Endothelial cell of umbilical vein (primary cell): ENCODE results near the gene CFC1.
"Not testable (repeated sequence)": the region's sequence is repeated elsewhere in the genome, so short reads cannot be mapped to it uniquely, and the experiment has no call there.

Source experiments
- EZH2 ChIP-seq: IDR thresholded peaks from 2 replicates; pipeline ENCODE4 v1.6.1; 2012; ENCODE audit warnings: borderline replicate concordance, low read depth, mild to moderate bottlenecking, moderate library complexity, low read length, inconsistent platforms; ENCODE audit not compliant: severe bottlenecking
- JUN ChIP-seq: IDR thresholded peaks from 2 replicates; pipeline ENCODE4 v1.6.1; 2011; ENCODE audit warnings: borderline replicate concordance, low read depth; ENCODE audit not compliant: insufficient read length, insufficient read depth
- MYC ChIP-seq: IDR thresholded peaks from one replicate; pipeline ENCODE4 v1.6.1; 2011; ENCODE audit warnings: mild to moderate bottlenecking, low read depth, low read length
- POLR2A ChIP-seq: IDR thresholded peaks from 2 replicates; pipeline ENCODE4 v1.6.1; 2012; ENCODE audit warnings: low read depth, mild to moderate bottlenecking, control low read depth, low read length
- POLR2AphosphoS5 ChIP-seq: IDR thresholded peaks from 2 replicates; pipeline ENCODE4 v1.6.1; 2012; ENCODE audit warnings: low read depth, mild to moderate bottlenecking, control low read depth, low read length, moderate library complexity; ENCODE audit not compliant: insufficient read depth
- TF ChIP-seq, protein P1 (sequence below): IDR thresholded peaks from 2 replicates; pipeline ENCODE4 v1.6.1; 2011; ENCODE audit not compliant: insufficient read depth, insufficient read length
- TF ChIP-seq, protein P2 (sequence below), 2 donors: IDR thresholded peaks; 1 replicate in 1 of 2; 2 replicates in 1 of 2; pipeline ENCODE4 v1.5.1; 2011; ENCODE audit warnings: low read length in 2 of 2, mild to moderate bottlenecking in 2 of 2, moderate library complexity in 2 of 2, control low read depth in 1 of 2, inconsistent platforms in 1 of 2, low read depth in 1 of 2; ENCODE audit not compliant: insufficient read depth in 1 of 2; ENCODE audit errors: extremely low read depth in 1 of 2

DNA sequence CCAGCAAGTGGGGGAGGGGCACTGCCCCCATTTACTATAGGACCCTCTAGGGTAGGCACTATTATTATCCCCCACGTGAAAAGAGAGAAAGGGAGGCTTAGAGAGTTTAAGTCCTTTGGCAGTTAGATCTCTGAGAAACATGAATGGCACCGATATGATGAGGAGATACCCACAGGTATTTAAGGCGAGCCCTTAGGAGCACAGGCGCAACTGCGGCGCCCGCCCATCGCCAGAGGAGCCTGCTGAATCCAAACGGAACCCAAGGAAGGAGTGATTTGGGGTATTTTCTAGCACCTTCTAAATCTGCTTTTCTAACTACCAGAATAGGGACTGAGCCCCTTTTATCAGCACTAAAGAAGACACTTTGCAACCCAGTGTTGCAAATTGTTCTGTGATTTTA is 551 bp upstream of the CFC1 start:
- TF ChIP-seq, protein P1, sequence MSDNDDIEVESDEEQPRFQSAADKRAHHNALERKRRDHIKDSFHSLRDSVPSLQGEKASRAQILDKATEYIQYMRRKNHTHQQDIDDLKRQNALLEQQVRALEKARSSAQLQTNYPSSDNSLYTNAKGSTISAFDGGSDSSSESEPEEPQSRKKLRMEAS = not testable (repeated sequence)
- TF ChIP-seq, protein P2, sequence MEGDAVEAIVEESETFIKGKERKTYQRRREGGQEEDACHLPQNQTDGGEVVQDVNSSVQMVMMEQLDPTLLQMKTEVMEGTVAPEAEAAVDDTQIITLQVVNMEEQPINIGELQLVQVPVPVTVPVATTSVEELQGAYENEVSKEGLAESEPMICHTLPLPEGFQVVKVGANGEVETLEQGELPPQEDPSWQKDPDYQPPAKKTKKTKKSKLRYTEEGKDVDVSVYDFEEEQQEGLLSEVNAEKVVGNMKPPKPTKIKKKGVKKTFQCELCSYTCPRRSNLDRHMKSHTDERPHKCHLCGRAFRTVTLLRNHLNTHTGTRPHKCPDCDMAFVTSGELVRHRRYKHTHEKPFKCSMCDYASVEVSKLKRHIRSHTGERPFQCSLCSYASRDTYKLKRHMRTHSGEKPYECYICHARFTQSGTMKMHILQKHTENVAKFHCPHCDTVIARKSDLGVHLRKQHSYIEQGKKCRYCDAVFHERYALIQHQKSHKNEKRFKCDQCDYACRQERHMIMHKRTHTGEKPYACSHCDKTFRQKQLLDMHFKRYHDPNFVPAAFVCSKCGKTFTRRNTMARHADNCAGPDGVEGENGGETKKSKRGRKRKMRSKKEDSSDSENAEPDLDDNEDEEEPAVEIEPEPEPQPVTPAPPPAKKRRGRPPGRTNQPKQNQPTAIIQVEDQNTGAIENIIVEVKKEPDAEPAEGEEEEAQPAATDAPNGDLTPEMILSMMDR (IDR thresholded peaks at IDR 0.05; ENCODE audit: extremely low read depth in 1 of 2, insufficient read depth in 1 of 2, low read depth in 1 of 2, low read length in 2 of 2) = not testable (repeated sequence)
- TF ChIP-seq MYC, POLR2AphosphoS5, EZH2, JUN, POLR2A: not testable (repeated sequence)
